ENCODE data around the gene MVK.

- TF ChIP-seq FOXM1 (IDR thresholded peaks at IDR 0.05; ENCODE audit: borderline replicate concordance) (no peak), ELF4 (IDR thresholded peaks at IDR 0.05) (no peak), NFRKB (IDR thresholded peaks at IDR 0.05) (no peak), ARNT (IDR thresholded peaks at IDR 0.05) (no peak), TARDBP (IDR thresholded peaks at IDR 0.05) (no peak), HDGF (IDR thresholded peaks at IDR 0.05; ENCODE audit: borderline replicate concordance) (no peak), FOXK2 (IDR thresholded peaks at IDR 0.05) (no peak), SP1 (IDR thresholded peaks at IDR 0.05) (no peak), SUZ12 (IDR thresholded peaks at IDR 0.05) (no peak), CTBP1 (IDR thresholded peaks at IDR 0.05; ENCODE audit: borderline replicate concordance) (no peak), LEF1 (IDR thresholded peaks at IDR 0.05; ENCODE audit: borderline replicate concordance) (no peak), ZNF384 (IDR thresholded peaks at IDR 0.05) (no peak)
- TF ChIP-seq, protein P1, sequence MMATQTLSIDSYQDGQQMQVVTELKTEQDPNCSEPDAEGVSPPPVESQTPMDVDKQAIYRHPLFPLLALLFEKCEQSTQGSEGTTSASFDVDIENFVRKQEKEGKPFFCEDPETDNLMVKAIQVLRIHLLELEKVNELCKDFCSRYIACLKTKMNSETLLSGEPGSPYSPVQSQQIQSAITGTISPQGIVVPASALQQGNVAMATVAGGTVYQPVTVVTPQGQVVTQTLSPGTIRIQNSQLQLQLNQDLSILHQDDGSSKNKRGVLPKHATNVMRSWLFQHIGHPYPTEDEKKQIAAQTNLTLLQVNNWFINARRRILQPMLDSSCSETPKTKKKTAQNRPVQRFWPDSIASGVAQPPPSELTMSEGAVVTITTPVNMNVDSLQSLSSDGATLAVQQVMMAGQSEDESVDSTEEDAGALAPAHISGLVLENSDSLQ (IDR thresholded peaks at IDR 0.05) = no peak
These were observed 18.8 kb downstream of the MVK start for GRCh38 chr12:109592195-109592904.

All from HEK293T (cell line).